H9 (cell line): ENCODE measurements around the gene PCDHGB4. TPM values are rescaled to one million over a fixed set of nuclear protein-coding genes. Genes with fewer than 3 reads are reported as not detected.

Experiments used
- DNase-seq: peaks from one replicate; pipeline ENCODE4 v3.0.0-alpha.2; 2017
- H2AFZ ChIP-seq: one replicate; pipeline ENCODE4 v1.6.1; 2013; ENCODE audit warnings: mild to moderate bottlenecking, low read length, control low read depth, moderate library complexity
- H2AK5ac ChIP-seq: 2 replicates; pipeline ENCODE4 v1.6.1; 2013; ENCODE audit warnings: low read length, control low read depth, mixed read lengths; ENCODE audit not compliant: insufficient read length
- H2BK120ac ChIP-seq: one replicate; pipeline ENCODE4 v1.6.1; 2013; ENCODE audit warnings: low read depth, mild to moderate bottlenecking, low read length, control low read depth, inconsistent platforms; ENCODE audit not compliant: poor library complexity, severe bottlenecking
- H2BK12ac ChIP-seq: 2 replicates; pipeline ENCODE4 v1.6.1; 2013; ENCODE audit warnings: low read length, control low read depth, mixed read lengths, low read depth; ENCODE audit not compliant: insufficient read length
- H2BK15ac ChIP-seq: 2 replicates; pipeline ENCODE4 v1.6.1; 2013; ENCODE audit warnings: low read depth, low read length, control low read depth
- H2BK20ac ChIP-seq: one replicate; pipeline ENCODE4 v1.6.1; 2013; ENCODE audit warnings: low read depth, mild to moderate bottlenecking, low read length, control low read depth, inconsistent platforms; ENCODE audit not compliant: poor library complexity, severe bottlenecking
- H2BK5ac ChIP-seq: 2 replicates; pipeline ENCODE4 v1.6.1; 2013; ENCODE audit warnings: low read length, control low read depth, mixed read lengths; ENCODE audit not compliant: insufficient read length
- H3K14ac ChIP-seq: 2 replicates; pipeline ENCODE4 v1.6.1; 2013; ENCODE audit warnings: low read length, control low read depth; ENCODE audit not compliant: insufficient read depth
- H3K18ac ChIP-seq: 2 replicates; pipeline ENCODE4 v1.6.1; 2013; ENCODE audit warnings: low read depth, mild to moderate bottlenecking, mixed read lengths, low read length, control low read depth; ENCODE audit not compliant: insufficient read length
- H3K23ac ChIP-seq: 2 replicates; pipeline ENCODE4 v1.6.1; 2013; ENCODE audit warnings: low read length, control low read depth, mixed read lengths, low read depth; ENCODE audit not compliant: insufficient read length
- H3K23me2 ChIP-seq: 2 replicates; pipeline ENCODE4 v1.6.1; 2013; ENCODE audit warnings: low read depth, mild to moderate bottlenecking, mixed read lengths, low read length, control low read depth; ENCODE audit not compliant: insufficient read length, poor library complexity, severe bottlenecking
- H3K27ac ChIP-seq: 2 replicates; pipeline ENCODE4 v1.5.1; 2013; ENCODE audit warnings: low read length, control low read depth, mixed read lengths, low read depth; ENCODE audit not compliant: insufficient read length
- H3K27me3 ChIP-seq: 2 replicates; pipeline ENCODE4 v1.6.1; 2013; ENCODE audit warnings: low read length, control low read depth, inconsistent platforms; ENCODE audit not compliant: insufficient read depth
- H3K4ac ChIP-seq: 2 replicates; pipeline ENCODE4 v1.6.1; 2013; ENCODE audit warnings: low read depth, mild to moderate bottlenecking, control low read depth, inconsistent platforms, low read length, moderate library complexity
- H3K4me1 ChIP-seq: 2 replicates; pipeline ENCODE4 v1.6.1; 2013; ENCODE audit warnings: low read length, control low read depth, inconsistent platforms; ENCODE audit not compliant: insufficient read depth
- H3K4me2 ChIP-seq: 2 replicates; pipeline ENCODE4 v1.6.1; 2013; ENCODE audit warnings: low read length, control low read depth, mixed read lengths; ENCODE audit not compliant: insufficient read length, insufficient read depth
- H3K56ac ChIP-seq: 2 replicates; pipeline ENCODE4 v1.6.1; 2013; ENCODE audit warnings: low read depth, mild to moderate bottlenecking, mixed read lengths, low read length, control low read depth; ENCODE audit not compliant: insufficient read length
- H3K79me1 ChIP-seq: 2 replicates; pipeline ENCODE4 v1.6.1; 2013; ENCODE audit warnings: low read depth, mild to moderate bottlenecking, moderate library complexity, low read length, control low read depth, inconsistent platforms; ENCODE audit not compliant: insufficient read depth, poor library complexity, severe bottlenecking
- H3K79me2 ChIP-seq: 2 replicates; pipeline ENCODE4 v1.6.1; 2013; ENCODE audit warnings: low read length, control low read depth, inconsistent platforms; ENCODE audit not compliant: insufficient read depth
- H3K9ac ChIP-seq: 2 replicates; pipeline ENCODE4 v1.6.1; 2013; ENCODE audit warnings: low read length, control low read depth, mixed read lengths; ENCODE audit not compliant: insufficient read length; ENCODE audit errors: extremely low read depth
- H3K9me3 ChIP-seq: one replicate; pipeline ENCODE4 v1.6.1; 2013; ENCODE audit warnings: low read depth, low read length, inconsistent platforms; ENCODE audit not compliant: control insufficient read depth
- H3T11ph ChIP-seq: one replicate; pipeline ENCODE4 v1.6.1; 2013; ENCODE audit warnings: mild to moderate bottlenecking, low read length, control low read depth, inconsistent platforms
- H4K20me1 ChIP-seq: one replicate; pipeline ENCODE4 v1.6.1; 2013; ENCODE audit not compliant: control insufficient read depth, insufficient read length, insufficient read depth
- H4K5ac ChIP-seq: 2 replicates; pipeline ENCODE4 v1.6.1; 2013; ENCODE audit warnings: low read depth, mild to moderate bottlenecking, mixed read lengths, low read length, control low read depth; ENCODE audit not compliant: insufficient read length
- H4K8ac ChIP-seq: replicated peaks from 2 replicates; pipeline ENCODE4 v1.6.1; 2013; ENCODE audit warnings: low read length, control low read depth, mixed read lengths, low read depth; ENCODE audit not compliant: insufficient read length
- H4K91ac ChIP-seq: 2 replicates; pipeline ENCODE4 v1.6.1; 2013; ENCODE audit warnings: low read depth, mild to moderate bottlenecking, moderate library complexity, mixed read lengths, low read length, control low read depth; ENCODE audit not compliant: insufficient read length
- H3K27ac Mint-ChIP-seq, 3 experiments: 2 replicates in 2 of 3; 3 replicates in 1 of 3; pipeline ENCODE4 v1.8.0; 2020 to 2021; ENCODE audit warnings: mixed read lengths in 3 of 3, mild to moderate bottlenecking in 1 of 3, moderate library complexity in 1 of 3
- H3K27me3 Mint-ChIP-seq: 2 replicates; pipeline ENCODE4 v1.8.0; 2021; ENCODE audit warnings: low read depth, mild to moderate bottlenecking, moderate library complexity, mixed read lengths
- H3K36me3 Mint-ChIP-seq, 3 experiments: 2 replicates in 2 of 3; 3 replicates in 1 of 3; pipeline ENCODE4 v1.8.0; 2020 to 2021; ENCODE audit warnings: low read depth in 3 of 3, mixed read lengths in 3 of 3; ENCODE audit not compliant: insufficient read depth in 1 of 3
- H3K4me1 Mint-ChIP-seq, 2 experiments: 2 replicates each; pipeline ENCODE4 v1.8.0; 2020; ENCODE audit warnings: mixed read lengths in 2 of 2
- H3K4me3 Mint-ChIP-seq, 2 experiments: 2 replicates in 1 of 2; 3 replicates in 1 of 2; pipeline ENCODE4 v1.8.0; 2020 to 2021; ENCODE audit warnings: mild to moderate bottlenecking in 2 of 2, mixed read lengths in 2 of 2, moderate library complexity in 1 of 2
- H3K9me3 Mint-ChIP-seq, 2 experiments: 2 replicates in 1 of 2; 3 replicates in 1 of 2; pipeline ENCODE4 v1.8.0; 2020; ENCODE audit warnings: mild to moderate bottlenecking in 2 of 2, mixed read lengths in 2 of 2, moderate library complexity in 1 of 2
- CTCF ChIP-seq: fragments of 200-600 bp; sonication (generic); conservative IDR thresholded peaks from 3 replicates; pipeline ENCODE4 v1.8.0; 2021; ENCODE audit warnings: antibody characterized with exemption, mild to moderate bottlenecking
- WGBS: extraction: QIAGEN DNeasy Blood & Tissue Kit; methylation state at CpG from one replicate; pipeline ENCODE4 v1.1.7; 2013; ENCODE audit warnings: missing lambda C conversion rate, low lambda C conversion rate, mixed read lengths; ENCODE audit not compliant: insufficient read length; ENCODE audit errors: extremely low coverage; 5-methylcytosine and 5-hydroxymethylcytosine counted together
- total RNA-seq: library from RNA; stranded (reverse); gene quantifications from 2 replicates; pipeline ENCODE4 v1.2.1, GENCODE V29; 2021

Gene PCDHGB4
- total RNA-seq, 1 experiment from 2014 or later, result 4.2 TPM

DNA sequence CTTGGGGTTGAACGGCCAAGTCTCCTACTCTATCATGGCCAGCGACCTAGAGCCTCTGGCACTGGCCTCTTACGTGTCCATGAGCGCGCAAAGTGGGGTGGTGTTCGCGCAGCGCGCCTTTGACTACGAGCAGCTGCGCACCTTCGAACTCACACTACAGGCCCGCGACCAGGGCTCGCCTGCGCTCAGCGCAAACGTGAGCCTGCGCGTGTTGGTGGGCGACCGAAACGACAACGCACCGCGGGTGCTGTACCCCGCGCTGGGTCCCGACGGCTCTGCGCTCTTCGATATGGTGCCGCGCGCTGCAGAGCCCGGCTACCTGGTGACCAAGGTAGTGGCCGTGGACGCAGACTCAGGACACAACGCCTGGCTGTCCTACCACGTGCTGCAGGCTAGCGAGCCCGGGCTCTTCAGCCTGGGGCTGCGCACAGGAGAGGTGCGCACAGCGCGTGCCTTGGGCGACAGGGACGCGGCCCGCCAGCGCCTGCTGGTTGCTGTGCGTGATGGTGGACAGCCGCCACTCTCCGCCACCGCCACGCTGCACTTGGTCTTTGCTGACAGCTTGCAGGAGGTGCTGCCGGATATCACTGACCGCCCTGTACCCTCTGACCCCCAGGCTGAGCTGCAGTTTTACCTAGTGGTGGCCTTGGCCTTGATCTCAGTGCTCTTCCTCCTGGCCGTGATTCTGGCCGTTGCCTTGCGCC lies 12.2 kb downstream of the PCDHGB4 start:
- Histone ChIP-seq H2BK15ac (no peak overlapping the region), H3K9ac (no peak overlapping the region), H2BK12ac (no peak overlapping the region), H4K8ac (no peak overlapping the region), H4K20me1 (no peaks in the 10 kb centered on the region), H3K27me3 (no peaks in the 10 kb centered on the region), H3K23ac (no peak overlapping the region), H2AK5ac (no peak overlapping the region), H3K56ac (no peak overlapping the region), H3T11ph (no peak overlapping the region), H4K91ac (no peak overlapping the region), H3K18ac (no peak overlapping the region), H3K4me2 (no peak overlapping the region), H3K9me3 (peaks cover 34% of the 10 kb centered on the region), H3K27ac (no peak overlapping the region), H3K14ac (no peak overlapping the region), H3K4ac (no peak overlapping the region), H3K79me1 (no peaks in the 10 kb centered on the region), H3K4me1 (no peaks in the 10 kb centered on the region), H2BK20ac (no peak overlapping the region), H4K5ac (no peak overlapping the region), H3K79me2 (no peaks in the 10 kb centered on the region), H2BK5ac (no peak overlapping the region), H2BK120ac (no peak overlapping the region), H3K23me2 (no peaks in the 10 kb centered on the region), H2AFZ (no peak overlapping the region)
- peaks cover 19 to 44% (median 38%) of the 10 kb centered on the region in 3 experiments for H3K36me3 Mint-ChIP-seq
- no peak for DNase-seq
- H3K27me3 Mint-ChIP-seq, result no peaks in the 10 kb centered on the region
- peaks cover 47 to 70% of the 10 kb centered on the region in 2 experiments for H3K9me3 Mint-ChIP-seq
- H3K4me3 Mint-ChIP-seq, result no peak overlapping the region
- WGBS, result no CpG with 5 or more reads among the region's 61 CpGs
- no peak overlapping the region for H3K27ac Mint-ChIP-seq
- no peak for TF ChIP-seq CTCF
- no peaks in the 10 kb centered on the region for H3K4me1 Mint-ChIP-seq
